ENCODE data around the gene AGFG2. TPM values are rescaled to one million over a fixed set of nuclear protein-coding genes. Genes with fewer than 3 reads are reported as not detected.

AGFG2 gene
- total RNA-seq, 1 donor from 2014 or later = 37.6 TPM

- no peak overlapping the region for H3K4me3 ChIP-seq
- TF ChIP-seq POLR2AphosphoS5 (IDR thresholded peaks at IDR 0.05; ENCODE audit: insufficient read depth in 1 of 2, low read depth in 1 of 2) = no peak
- no peaks in the 10 kb centered on the region for H3K9me3 ChIP-seq
- DNase-seq (ENCODE audit: extremely low spot score in 2 of 2) = no peak
- intact Hi-C loops (cut with DNase I) = no loop called here
- H3K27me3 ChIP-seq = no peaks in the 10 kb centered on the region
- H3K36me3 ChIP-seq = peaks cover 0 to 59% of the 10 kb centered on the region in 2 donors
- H3K4me1 ChIP-seq = no peaks in the 10 kb centered on the region
- no peak overlapping the region for H3K27ac ChIP-seq
Observed at GRCh38 chr7:100576384-100576993, 37.5 kb downstream of the AGFG2 start.

GRCh38 chr7:100577103-100577502, 38.1 kb downstream of the AGFG2 start:
- H3K4me1 ChIP-seq = peaks cover 4% of the 10 kb centered on the region
- H3K27ac ChIP-seq = no peak overlapping the region
- intact Hi-C loops (cut with DNase I) = no loop called here
- H3K27me3 ChIP-seq = no peaks in the 10 kb centered on the region
- TF ChIP-seq CTCF (IDR thresholded peaks at IDR 0.05) (no peak), POLR2AphosphoS5 (IDR thresholded peaks at IDR 0.05; ENCODE audit: insufficient read depth in 1 of 2, low read depth in 1 of 2) (no peak), POLR2A (IDR thresholded peaks at IDR 0.05) (no peak)
- no peaks in the 10 kb centered on the region for H3K9me3 ChIP-seq
- peaks cover 0 to 65% of the 10 kb centered on the region in 2 donors for H3K36me3 ChIP-seq
- H3K4me3 ChIP-seq = no peak overlapping the region
- DNase-seq (ENCODE audit: extremely low spot score in 2 of 2) = no peak

GRCh38 chr7:100577507-100577906, 38.5 kb downstream of the AGFG2 start:
- Histone ChIP-seq H3K36me3 (peaks cover 0 to 69% of the 10 kb centered on the region in 2 donors), H3K27me3 (no peaks in the 10 kb centered on the region), H3K4me1 (peaks cover 8% of the 10 kb centered on the region), H3K9me3 (no peaks in the 10 kb centered on the region), H3K27ac (no peak overlapping the region), H3K4me3 (no peak overlapping the region)
- no peak for DNase-seq (ENCODE audit: extremely low spot score in 2 of 2)
- TF ChIP-seq CTCF (IDR thresholded peaks at IDR 0.05) (no peak), POLR2A (IDR thresholded peaks at IDR 0.05) (no peak), POLR2AphosphoS5 (IDR thresholded peaks at IDR 0.05; ENCODE audit: insufficient read depth in 1 of 2, low read depth in 1 of 2) (no peak)
- intact Hi-C loops (cut with DNase I) = no loop called here

- intact Hi-C loops (cut with DNase I) = no loop called here
- Histone ChIP-seq H3K36me3 (peaks cover 0 to 69% of the 10 kb centered on the region in 2 donors), H3K27me3 (no peaks in the 10 kb centered on the region), H3K27ac (no peak overlapping the region), H3K4me1 (peaks cover 18% of the 10 kb centered on the region), H3K4me3 (no peak overlapping the region), H3K9me3 (no peaks in the 10 kb centered on the region)
- no peak for TF ChIP-seq CTCF (IDR thresholded peaks at IDR 0.05)
- no peak for TF ChIP-seq POLR2AphosphoS5 (IDR thresholded peaks at IDR 0.05; ENCODE audit: insufficient read depth in 1 of 2, low read depth in 1 of 2)
- TF ChIP-seq POLR2A (IDR thresholded peaks at IDR 0.05) = no peak
- DNase-seq (ENCODE audit: extremely low spot score in 2 of 2) = no peak
Observed at GRCh38 chr7:100578246-100579183, 39.5 kb downstream of the AGFG2 start.

- Histone ChIP-seq H3K27ac (no peak overlapping the region), H3K4me3 (no peak overlapping the region), H3K9me3 (no peaks in the 10 kb centered on the region), H3K4me1 (peaks cover 38% of the 10 kb centered on the region), H3K27me3 (no peaks in the 10 kb centered on the region), H3K36me3 (peaks cover 0 to 58% of the 10 kb centered on the region in 2 donors)
- intact Hi-C loops (cut with DNase I) = no loop called here
- DNase-seq (ENCODE audit: extremely low spot score in 2 of 2) = no peak
- TF ChIP-seq POLR2A (IDR thresholded peaks at IDR 0.05) = no peak
- TF ChIP-seq CTCF (IDR thresholded peaks at IDR 0.05) = no peak
- TF ChIP-seq POLR2AphosphoS5 (IDR thresholded peaks at IDR 0.05; ENCODE audit: insufficient read depth in 1 of 2, low read depth in 1 of 2) = no peak
Observed at GRCh38 chr7:100580466-100581283, 41.7 kb downstream of the AGFG2 start.
